ENCODE measurements around the gene ELF4.

GRCh38 chrX:130057209-130057608 is 53.1 kb downstream of the ELF4 start:
- TF ChIP-seq ZNF264 (CRISPR knock-in tag; IDR thresholded peaks at IDR 0.05): no peak
- TF ChIP-seq MNT (IDR thresholded peaks at IDR 0.05): no peak
- TF ChIP-seq MLXIP (CRISPR knock-in tag; IDR thresholded peaks at IDR 0.05; ENCODE audit: borderline replicate concordance): no peak
- TF ChIP-seq ZNF703 (CRISPR knock-in tag; IDR thresholded peaks at IDR 0.05; ENCODE audit: borderline replicate concordance): no peak
- TF ChIP-seq TBP (CRISPR knock-in tag; IDR thresholded peaks at IDR 0.05): no peak
- no peak for TF ChIP-seq ZFP36 (IDR thresholded peaks at IDR 0.05; ENCODE audit: borderline replicate concordance, low read depth, low read length, partially characterized antibody)
- TF ChIP-seq PRMT3 (CRISPR knock-in tag; IDR thresholded peaks at IDR 0.05; ENCODE audit: borderline replicate concordance, low read depth): no peak
- TF ChIP-seq RXRA (CRISPR knock-in tag; IDR thresholded peaks at IDR 0.05): no peak
- TF ChIP-seq ZNF776 (CRISPR knock-in tag; IDR thresholded peaks at IDR 0.05): no peak
- TF ChIP-seq ZNF713 (CRISPR knock-in tag; IDR thresholded peaks at IDR 0.05): no peak
- no peak for TF ChIP-seq IRF1 (CRISPR knock-in tag; IDR thresholded peaks at IDR 0.05; ENCODE audit: low read depth)
- TF ChIP-seq ZFP1 (CRISPR knock-in tag; IDR thresholded peaks at IDR 0.05): no peak

All from HepG2 (cell line).